Measurements from ENCODE around the gene LPP.

GRCh38 chr3:188298585-188298984 is 144.6 kb downstream of the LPP start:
- TF ChIP-seq, protein P1, sequence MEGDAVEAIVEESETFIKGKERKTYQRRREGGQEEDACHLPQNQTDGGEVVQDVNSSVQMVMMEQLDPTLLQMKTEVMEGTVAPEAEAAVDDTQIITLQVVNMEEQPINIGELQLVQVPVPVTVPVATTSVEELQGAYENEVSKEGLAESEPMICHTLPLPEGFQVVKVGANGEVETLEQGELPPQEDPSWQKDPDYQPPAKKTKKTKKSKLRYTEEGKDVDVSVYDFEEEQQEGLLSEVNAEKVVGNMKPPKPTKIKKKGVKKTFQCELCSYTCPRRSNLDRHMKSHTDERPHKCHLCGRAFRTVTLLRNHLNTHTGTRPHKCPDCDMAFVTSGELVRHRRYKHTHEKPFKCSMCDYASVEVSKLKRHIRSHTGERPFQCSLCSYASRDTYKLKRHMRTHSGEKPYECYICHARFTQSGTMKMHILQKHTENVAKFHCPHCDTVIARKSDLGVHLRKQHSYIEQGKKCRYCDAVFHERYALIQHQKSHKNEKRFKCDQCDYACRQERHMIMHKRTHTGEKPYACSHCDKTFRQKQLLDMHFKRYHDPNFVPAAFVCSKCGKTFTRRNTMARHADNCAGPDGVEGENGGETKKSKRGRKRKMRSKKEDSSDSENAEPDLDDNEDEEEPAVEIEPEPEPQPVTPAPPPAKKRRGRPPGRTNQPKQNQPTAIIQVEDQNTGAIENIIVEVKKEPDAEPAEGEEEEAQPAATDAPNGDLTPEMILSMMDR (conservative IDR thresholded peaks at IDR 0.05; ENCODE audit: low read depth, low read length) = no peak
- TF ChIP-seq EZH2phosphoT487 (IDR thresholded peaks at IDR 0.05; ENCODE audit: borderline replicate concordance, low read length) (no peak), EZH2 (IDR thresholded peaks at IDR 0.05; ENCODE audit: low read length, unreplicated experiment) (no peak)

All from PC-3 (cell line).